ENCODE data around the gene ATF6. TPM values are rescaled to one million over a fixed set of nuclear protein-coding genes. Genes with fewer than 3 reads are reported as not detected.

The ATF6 gene
- total RNA-seq, 1 donor from 2014 or later, result 21.1 TPM

- Histone ChIP-seq H3K9me3 (no peaks in the 10 kb centered on the region), H3K4me1 (peaks cover 6% of the 10 kb centered on the region), H3K27ac (no peak overlapping the region), H3K27me3 (no peaks in the 10 kb centered on the region), H3K36me3 (no peaks in the 10 kb centered on the region), H3K4me3 (no peak overlapping the region)
- TF ChIP-seq POLR2A (IDR thresholded peaks at IDR 0.05) (no peak), POLR2AphosphoS5 (IDR thresholded peaks at IDR 0.05; ENCODE audit: insufficient read depth in 1 of 2, low read depth in 1 of 2) (no peak), CTCF (IDR thresholded peaks at IDR 0.05) (no peak)
- intact Hi-C loops (cut with DNase I), result no loop called here
- DNase-seq (ENCODE audit: extremely low spot score in 2 of 2), result no peak
Observed at GRCh38 chr1:161930064-161930463, 163.9 kb downstream of the ATF6 start.

GRCh38 chr1:161932668-161933067, 166.5 kb downstream of the ATF6 start:
- Histone ChIP-seq H3K4me3 (no peak overlapping the region), H3K27me3 (no peaks in the 10 kb centered on the region), H3K9me3 (no peaks in the 10 kb centered on the region), H3K27ac (no peak overlapping the region), H3K4me1 (peaks cover 6% of the 10 kb centered on the region), H3K36me3 (no peaks in the 10 kb centered on the region)
- no peak for DNase-seq (ENCODE audit: extremely low spot score in 2 of 2)
- TF ChIP-seq POLR2A (IDR thresholded peaks at IDR 0.05) (no peak), POLR2AphosphoS5 (IDR thresholded peaks at IDR 0.05; ENCODE audit: insufficient read depth in 1 of 2, low read depth in 1 of 2) (no peak), CTCF (IDR thresholded peaks at IDR 0.05) (no peak)
- intact Hi-C loops (cut with DNase I), result no loop called here

- intact Hi-C loops (cut with DNase I), result no loop called here
- no peak for TF ChIP-seq POLR2AphosphoS5 (IDR thresholded peaks at IDR 0.05; ENCODE audit: insufficient read depth in 1 of 2, low read depth in 1 of 2)
- TF ChIP-seq CTCF (IDR thresholded peaks at IDR 0.05), result no peak
- TF ChIP-seq POLR2A (IDR thresholded peaks at IDR 0.05), result no peak
- Histone ChIP-seq H3K27me3 (no peaks in the 10 kb centered on the region), H3K9me3 (no peaks in the 10 kb centered on the region), H3K4me3 (no peak overlapping the region), H3K36me3 (no peaks in the 10 kb centered on the region), H3K27ac (no peak overlapping the region), H3K4me1 (peaks cover 6% of the 10 kb centered on the region)
- no peak for DNase-seq (ENCODE audit: extremely low spot score in 2 of 2)
Observed at GRCh38 chr1:161933592-161934588, 167.8 kb downstream of the ATF6 start.

- Histone ChIP-seq H3K27ac (no peak overlapping the region), H3K27me3 (no peaks in the 10 kb centered on the region), H3K4me1 (no peaks in the 10 kb centered on the region), H3K4me3 (no peak overlapping the region), H3K9me3 (no peaks in the 10 kb centered on the region), H3K36me3 (no peaks in the 10 kb centered on the region)
- TF ChIP-seq POLR2A (IDR thresholded peaks at IDR 0.05) (no peak), POLR2AphosphoS5 (IDR thresholded peaks at IDR 0.05; ENCODE audit: insufficient read depth in 1 of 2, low read depth in 1 of 2) (no peak), CTCF (IDR thresholded peaks at IDR 0.05) (no peak)
- DNase-seq (ENCODE audit: extremely low spot score in 2 of 2), result no peak
- intact Hi-C loops (cut with DNase I), result no loop called here
Observed at GRCh38 chr1:161935264-161935663, 169.1 kb downstream of the ATF6 start.

- intact Hi-C loops (cut with DNase I), result no loop called here
- Histone ChIP-seq H3K9me3 (no peaks in the 10 kb centered on the region), H3K36me3 (no peaks in the 10 kb centered on the region), H3K27me3 (no peaks in the 10 kb centered on the region), H3K4me3 (no peak overlapping the region), H3K4me1 (no peaks in the 10 kb centered on the region), H3K27ac (no peak overlapping the region)
- DNase-seq (ENCODE audit: extremely low spot score in 2 of 2), result no peak
- TF ChIP-seq POLR2A (IDR thresholded peaks at IDR 0.05) (no peak), CTCF (IDR thresholded peaks at IDR 0.05) (no peak), POLR2AphosphoS5 (IDR thresholded peaks at IDR 0.05; ENCODE audit: insufficient read depth in 1 of 2, low read depth in 1 of 2) (no peak)
Observed at GRCh38 chr1:161936786-161937185, 170.7 kb downstream of the ATF6 start.
